ENCODE results near the gene SRGAP1. TPM values are rescaled to one million over a fixed set of nuclear protein-coding genes. Genes with fewer than 3 reads are reported as not detected.

Gene SRGAP1
- polyA plus RNA-seq, 2 donors: 1.4 to 3.2 TPM

- H3K27me3 ChIP-seq (ENCODE audit: control insufficient read depth in 1 of 2, insufficient read depth in 2 of 2, low read length in 2 of 2): no peaks in the 10 kb centered on the region
- no peaks in the 10 kb centered on the region for H3K9me3 ChIP-seq (ENCODE audit: control insufficient read depth in 2 of 2, insufficient read depth in 1 of 2, low read depth in 1 of 2, low read length in 1 of 2)
- no peak overlapping the region for H3K4me3 ChIP-seq (ENCODE audit: low read depth in 1 of 2, low read length in 2 of 2)
- 62 to 75% methylated on average over 2 of the region's 2 CpGs for WGBS, 2 donors
- H3K4me1 ChIP-seq (ENCODE audit: control insufficient read depth in 2 of 2, insufficient read depth in 2 of 2, low read length in 1 of 2): no peaks in the 10 kb centered on the region
- no peaks in the 10 kb centered on the region for H3K36me3 ChIP-seq (ENCODE audit: control insufficient read depth in 2 of 2, insufficient read depth in 2 of 2, low read length in 1 of 2)
- H3K27ac ChIP-seq (ENCODE audit: low read depth in 2 of 2, low read length in 1 of 2): no peak overlapping the region
These were observed 254.3 kb downstream of the SRGAP1 start for GRCh38 chr12:64098709-64099354.

GRCh38 chr12:64099397-64099796 lies 254.9 kb downstream of the SRGAP1 start:
- Histone ChIP-seq H3K4me3 (ENCODE audit: low read depth in 1 of 2, low read length in 2 of 2) (no peak overlapping the region), H3K4me1 (ENCODE audit: control insufficient read depth in 2 of 2, insufficient read depth in 2 of 2, low read length in 1 of 2) (no peaks in the 10 kb centered on the region), H3K27ac (ENCODE audit: low read depth in 2 of 2, low read length in 1 of 2) (no peak overlapping the region), H3K27me3 (ENCODE audit: control insufficient read depth in 1 of 2, insufficient read depth in 2 of 2, low read length in 2 of 2) (no peaks in the 10 kb centered on the region), H3K9me3 (ENCODE audit: control insufficient read depth in 2 of 2, insufficient read depth in 1 of 2, low read depth in 1 of 2, low read length in 1 of 2) (no peaks in the 10 kb centered on the region), H3K36me3 (ENCODE audit: control insufficient read depth in 2 of 2, insufficient read depth in 2 of 2, low read length in 1 of 2) (no peaks in the 10 kb centered on the region)
- WGBS, 2 donors: 42 to 56% methylated on average over 5 of the region's 5 CpGs

GRCh38 chr12:64102339-64102738 lies 257.8 kb downstream of the SRGAP1 start:
- Histone ChIP-seq H3K36me3 (ENCODE audit: control insufficient read depth in 2 of 2, insufficient read depth in 2 of 2, low read length in 1 of 2) (no peaks in the 10 kb centered on the region), H3K27ac (ENCODE audit: low read depth in 2 of 2, low read length in 1 of 2) (no peak overlapping the region), H3K4me3 (ENCODE audit: low read depth in 1 of 2, low read length in 2 of 2) (no peak overlapping the region), H3K4me1 (ENCODE audit: control insufficient read depth in 2 of 2, insufficient read depth in 2 of 2, low read length in 1 of 2) (no peaks in the 10 kb centered on the region), H3K9me3 (ENCODE audit: control insufficient read depth in 2 of 2, insufficient read depth in 1 of 2, low read depth in 1 of 2, low read length in 1 of 2) (no peaks in the 10 kb centered on the region), H3K27me3 (ENCODE audit: control insufficient read depth in 1 of 2, insufficient read depth in 2 of 2, low read length in 2 of 2) (no peaks in the 10 kb centered on the region)
- 63 to 83% methylated on average over 4 of the region's 4 CpGs for WGBS, 2 donors

GRCh38 chr12:64103825-64104740 lies 259.6 kb downstream of the SRGAP1 start:
- WGBS, 2 donors: 75 to 80% methylated on average over 10 of the region's 10 CpGs
- Histone ChIP-seq H3K9me3 (ENCODE audit: control insufficient read depth in 2 of 2, insufficient read depth in 1 of 2, low read depth in 1 of 2, low read length in 1 of 2) (no peaks in the 10 kb centered on the region), H3K4me3 (ENCODE audit: low read depth in 1 of 2, low read length in 2 of 2) (no peak overlapping the region), H3K27me3 (ENCODE audit: control insufficient read depth in 1 of 2, insufficient read depth in 2 of 2, low read length in 2 of 2) (no peaks in the 10 kb centered on the region), H3K27ac (ENCODE audit: low read depth in 2 of 2, low read length in 1 of 2) (no peak overlapping the region), H3K4me1 (ENCODE audit: control insufficient read depth in 2 of 2, insufficient read depth in 2 of 2, low read length in 1 of 2) (no peaks in the 10 kb centered on the region), H3K36me3 (ENCODE audit: control insufficient read depth in 2 of 2, insufficient read depth in 2 of 2, low read length in 1 of 2) (peaks cover 0 to 2% of the 10 kb centered on the region in 2 donors)

DNA sequence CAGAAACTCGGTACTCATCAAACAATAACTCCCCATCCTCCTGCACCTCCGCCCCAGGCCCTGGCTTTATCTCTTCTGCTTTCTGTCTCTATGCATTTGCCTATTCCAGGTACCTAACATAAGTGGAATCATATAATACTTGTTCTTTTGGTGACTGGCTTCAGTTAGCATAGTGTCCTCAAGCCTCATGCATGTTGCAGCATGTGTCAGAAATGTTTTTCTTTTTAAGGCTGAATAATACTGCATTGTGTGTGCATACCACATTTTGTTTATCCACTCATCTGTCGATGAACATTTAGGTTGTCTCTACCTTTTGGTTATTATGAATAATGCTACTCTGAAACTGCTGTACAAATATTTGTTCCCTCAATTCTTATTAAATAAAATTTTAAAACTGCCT lies 260.5 kb downstream of the SRGAP1 start:
- no peak overlapping the region for H3K27ac ChIP-seq (ENCODE audit: low read depth in 2 of 2, low read length in 1 of 2)
- no peaks in the 10 kb centered on the region for H3K9me3 ChIP-seq (ENCODE audit: control insufficient read depth in 2 of 2, insufficient read depth in 1 of 2, low read depth in 1 of 2, low read length in 1 of 2)
- WGBS, 2 donors: 65 to 77% methylated on average over 3 of the region's 3 CpGs
- H3K27me3 ChIP-seq (ENCODE audit: control insufficient read depth in 1 of 2, insufficient read depth in 2 of 2, low read length in 2 of 2): no peaks in the 10 kb centered on the region
- no peak overlapping the region for H3K4me3 ChIP-seq (ENCODE audit: low read depth in 1 of 2, low read length in 2 of 2)
- no peaks in the 10 kb centered on the region for H3K4me1 ChIP-seq (ENCODE audit: control insufficient read depth in 2 of 2, insufficient read depth in 2 of 2, low read length in 1 of 2)
- H3K36me3 ChIP-seq (ENCODE audit: control insufficient read depth in 2 of 2, insufficient read depth in 2 of 2, low read length in 1 of 2): peaks cover 0 to 2% of the 10 kb centered on the region in 2 donors

DNA sequence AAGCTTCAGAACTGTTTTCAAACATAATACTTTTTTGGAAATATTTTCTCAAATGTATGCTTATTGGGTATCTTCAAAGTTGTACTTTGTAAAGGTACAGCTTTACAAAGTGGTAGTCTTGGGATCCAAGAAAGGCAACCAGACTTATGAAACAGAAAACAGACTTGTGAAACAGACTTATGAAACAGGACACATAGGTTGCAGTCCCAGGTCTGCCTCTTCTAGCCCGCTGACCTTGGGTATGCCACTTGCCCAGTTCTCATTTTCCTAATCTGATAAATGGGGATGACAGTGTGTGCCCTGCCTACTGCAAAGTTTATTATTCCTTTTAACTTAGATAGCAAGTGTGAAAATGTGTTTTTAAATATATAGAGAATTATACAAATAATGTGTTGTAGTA lies 263.3 kb downstream of the SRGAP1 start:
- Histone ChIP-seq H3K4me1 (ENCODE audit: control insufficient read depth in 2 of 2, insufficient read depth in 2 of 2, low read length in 1 of 2) (no peaks in the 10 kb centered on the region), H3K27me3 (ENCODE audit: control insufficient read depth in 1 of 2, insufficient read depth in 2 of 2, low read length in 2 of 2) (no peaks in the 10 kb centered on the region), H3K4me3 (ENCODE audit: low read depth in 1 of 2, low read length in 2 of 2) (no peak overlapping the region), H3K27ac (ENCODE audit: low read depth in 2 of 2, low read length in 1 of 2) (no peak overlapping the region), H3K9me3 (ENCODE audit: control insufficient read depth in 2 of 2, insufficient read depth in 1 of 2, low read depth in 1 of 2, low read length in 1 of 2) (no peaks in the 10 kb centered on the region), H3K36me3 (ENCODE audit: control insufficient read depth in 2 of 2, insufficient read depth in 2 of 2, low read length in 1 of 2) (peaks cover 0 to 2% of the 10 kb centered on the region in 2 donors)
- WGBS, 2 donors: 95 to 100% methylated on average over 1 of the region's 1 CpG

GRCh38 chr12:64109706-64110105 lies 265.2 kb downstream of the SRGAP1 start:
- Histone ChIP-seq H3K4me3 (ENCODE audit: low read depth in 1 of 2, low read length in 2 of 2) (no peak overlapping the region), H3K27me3 (ENCODE audit: control insufficient read depth in 1 of 2, insufficient read depth in 2 of 2, low read length in 2 of 2) (no peaks in the 10 kb centered on the region), H3K27ac (ENCODE audit: low read depth in 2 of 2, low read length in 1 of 2) (no peak overlapping the region), H3K36me3 (ENCODE audit: control insufficient read depth in 2 of 2, insufficient read depth in 2 of 2, low read length in 1 of 2) (peaks cover 0 to 2% of the 10 kb centered on the region in 2 donors), H3K9me3 (ENCODE audit: control insufficient read depth in 2 of 2, insufficient read depth in 1 of 2, low read depth in 1 of 2, low read length in 1 of 2) (no peaks in the 10 kb centered on the region), H3K4me1 (ENCODE audit: control insufficient read depth in 2 of 2, insufficient read depth in 2 of 2, low read length in 1 of 2) (no peaks in the 10 kb centered on the region)
- WGBS, 2 donors: 76 to 84% methylated on average over 4 of the region's 4 CpGs

DNA sequence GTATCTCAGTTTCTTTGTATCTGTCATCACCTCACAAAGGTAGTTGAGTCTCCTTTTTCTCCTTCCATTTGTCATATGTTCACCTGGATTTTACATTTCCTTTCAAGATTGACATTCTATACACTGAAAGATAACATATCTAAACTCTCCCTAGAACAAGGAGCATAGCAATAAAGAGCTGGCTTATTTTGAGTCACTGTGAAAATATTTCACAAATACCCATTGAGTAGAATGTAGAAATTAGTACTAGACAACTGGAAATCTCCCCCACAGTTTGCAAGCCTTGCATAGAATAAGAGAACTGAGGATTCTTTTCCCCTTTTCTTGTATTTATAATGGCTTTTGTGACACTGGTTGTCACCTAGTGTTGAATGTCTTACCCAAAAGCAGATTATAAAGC lies 266.4 kb downstream of the SRGAP1 start:
- Histone ChIP-seq H3K9me3 (ENCODE audit: control insufficient read depth in 2 of 2, insufficient read depth in 1 of 2, low read depth in 1 of 2, low read length in 1 of 2) (no peaks in the 10 kb centered on the region), H3K27ac (ENCODE audit: low read depth in 2 of 2, low read length in 1 of 2) (no peak overlapping the region), H3K36me3 (ENCODE audit: control insufficient read depth in 2 of 2, insufficient read depth in 2 of 2, low read length in 1 of 2) (peaks cover 0 to 2% of the 10 kb centered on the region in 2 donors)

GRCh38 chr12:64116969-64117368 lies 272.5 kb downstream of the SRGAP1 start:
- no peak overlapping the region for H3K27ac ChIP-seq (ENCODE audit: low read depth in 2 of 2, low read length in 1 of 2)
- WGBS, 2 donors: 76 to 94% methylated on average over 2 of the region's 2 CpGs
- H3K27me3 ChIP-seq (ENCODE audit: control insufficient read depth in 1 of 2, insufficient read depth in 2 of 2, low read length in 2 of 2): no peaks in the 10 kb centered on the region
- no peak overlapping the region for H3K4me3 ChIP-seq (ENCODE audit: low read depth in 1 of 2, low read length in 2 of 2)
- no peaks in the 10 kb centered on the region for H3K4me1 ChIP-seq (ENCODE audit: control insufficient read depth in 2 of 2, insufficient read depth in 2 of 2, low read length in 1 of 2)
- no peaks in the 10 kb centered on the region for H3K9me3 ChIP-seq (ENCODE audit: control insufficient read depth in 2 of 2, insufficient read depth in 1 of 2, low read depth in 1 of 2, low read length in 1 of 2)
- H3K36me3 ChIP-seq (ENCODE audit: control insufficient read depth in 2 of 2, insufficient read depth in 2 of 2, low read length in 1 of 2): no peaks in the 10 kb centered on the region

More for the DNA sequence above, 266.4 kb downstream of the SRGAP1 start:
- no peak overlapping the region for H3K4me3 ChIP-seq (ENCODE audit: low read depth in 1 of 2, low read length in 2 of 2)
- H3K27me3 ChIP-seq (ENCODE audit: control insufficient read depth in 1 of 2, insufficient read depth in 2 of 2, low read length in 2 of 2): no peaks in the 10 kb centered on the region
- H3K4me1 ChIP-seq (ENCODE audit: control insufficient read depth in 2 of 2, insufficient read depth in 2 of 2, low read length in 1 of 2): no peaks in the 10 kb centered on the region

Measured in esophagus (tissue), 2 donors.